ENCODE measurements around the gene CTBP1. TPM values are rescaled to one million over a fixed set of nuclear protein-coding genes. Genes with fewer than 3 reads are reported as not detected.

Gene CTBP1
- total and polyA plus RNA-seq, 9 of the 15 experiments (the other 6 are each of a cell fraction or from before 2014, with no cell fraction given) = 14.5 to 162 (median 68.2) TPM

DNA sequence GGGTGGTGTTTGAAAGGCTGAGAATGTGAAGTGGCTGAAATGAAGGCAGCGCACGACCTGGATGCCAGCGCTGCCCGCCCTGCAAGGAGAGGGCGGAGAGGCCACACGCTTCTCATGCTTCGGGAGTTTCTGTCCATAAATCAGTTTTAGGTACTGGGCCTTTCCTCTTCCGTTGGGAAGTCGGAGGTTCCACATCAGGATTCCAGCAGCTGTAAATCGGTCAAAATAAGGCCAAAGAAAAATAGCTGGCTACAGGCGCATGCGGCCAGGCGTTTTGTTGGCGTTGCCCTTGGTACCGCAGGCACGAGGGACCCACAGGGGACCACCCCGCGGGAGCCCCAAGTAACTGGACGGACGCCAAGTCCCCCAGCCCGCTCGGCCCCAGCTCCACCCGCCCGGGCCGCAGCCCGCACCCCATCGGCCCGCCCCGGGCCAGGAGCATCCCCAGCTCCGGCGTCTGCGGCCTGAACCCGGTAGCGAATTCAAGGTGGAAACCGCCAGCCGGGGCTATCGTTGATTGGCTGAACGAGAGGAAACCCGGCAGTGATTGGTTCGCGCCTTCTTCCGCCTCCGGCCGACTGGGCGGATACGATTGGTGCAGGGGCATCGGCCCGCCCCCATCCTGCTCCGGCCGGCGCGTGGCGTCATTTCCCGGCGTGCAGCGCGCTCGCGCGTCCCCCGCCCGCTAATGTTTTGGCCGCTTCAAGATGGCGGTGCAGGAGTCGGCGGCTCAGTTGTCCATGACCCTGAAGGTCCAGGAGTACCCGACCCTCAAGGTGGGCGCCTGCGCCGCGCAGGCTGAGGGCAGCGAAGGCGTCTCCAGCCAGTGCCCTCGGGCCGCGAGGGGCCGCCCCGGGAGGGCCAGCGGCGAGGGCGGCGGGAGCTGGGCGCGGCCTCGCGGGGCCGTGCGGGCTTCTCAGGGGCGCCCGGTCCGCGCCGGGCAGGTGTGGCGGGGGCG is 40.6 kb upstream of the CTBP1 start, which contains the start of gene MAEA (continued):
- TF ChIP-seq, protein P1, sequence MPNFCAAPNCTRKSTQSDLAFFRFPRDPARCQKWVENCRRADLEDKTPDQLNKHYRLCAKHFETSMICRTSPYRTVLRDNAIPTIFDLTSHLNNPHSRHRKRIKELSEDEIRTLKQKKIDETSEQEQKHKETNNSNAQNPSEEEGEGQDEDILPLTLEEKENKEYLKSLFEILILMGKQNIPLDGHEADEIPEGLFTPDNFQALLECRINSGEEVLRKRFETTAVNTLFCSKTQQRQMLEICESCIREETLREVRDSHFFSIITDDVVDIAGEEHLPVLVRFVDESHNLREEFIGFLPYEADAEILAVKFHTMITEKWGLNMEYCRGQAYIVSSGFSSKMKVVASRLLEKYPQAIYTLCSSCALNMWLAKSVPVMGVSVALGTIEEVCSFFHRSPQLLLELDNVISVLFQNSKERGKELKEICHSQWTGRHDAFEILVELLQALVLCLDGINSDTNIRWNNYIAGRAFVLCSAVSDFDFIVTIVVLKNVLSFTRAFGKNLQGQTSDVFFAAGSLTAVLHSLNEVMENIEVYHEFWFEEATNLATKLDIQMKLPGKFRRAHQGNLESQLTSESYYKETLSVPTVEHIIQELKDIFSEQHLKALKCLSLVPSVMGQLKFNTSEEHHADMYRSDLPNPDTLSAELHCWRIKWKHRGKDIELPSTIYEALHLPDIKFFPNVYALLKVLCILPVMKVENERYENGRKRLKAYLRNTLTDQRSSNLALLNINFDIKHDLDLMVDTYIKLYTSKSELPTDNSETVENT (CRISPR knock-in tag; IDR thresholded peaks at IDR 0.05) = no peak
- TF ChIP-seq CXXC5 (CRISPR knock-in tag; IDR thresholded peaks at IDR 0.05) = peak; percentile 82
- peak; percentile 65 to 72; a peak in 2 of 4 replicates for TF ChIP-seq NONO (IDR thresholded peaks at IDR 0.05; ENCODE audit: low read depth in 2 of 2, low read length in 1 of 2)
- TF ChIP-seq, protein P2, sequence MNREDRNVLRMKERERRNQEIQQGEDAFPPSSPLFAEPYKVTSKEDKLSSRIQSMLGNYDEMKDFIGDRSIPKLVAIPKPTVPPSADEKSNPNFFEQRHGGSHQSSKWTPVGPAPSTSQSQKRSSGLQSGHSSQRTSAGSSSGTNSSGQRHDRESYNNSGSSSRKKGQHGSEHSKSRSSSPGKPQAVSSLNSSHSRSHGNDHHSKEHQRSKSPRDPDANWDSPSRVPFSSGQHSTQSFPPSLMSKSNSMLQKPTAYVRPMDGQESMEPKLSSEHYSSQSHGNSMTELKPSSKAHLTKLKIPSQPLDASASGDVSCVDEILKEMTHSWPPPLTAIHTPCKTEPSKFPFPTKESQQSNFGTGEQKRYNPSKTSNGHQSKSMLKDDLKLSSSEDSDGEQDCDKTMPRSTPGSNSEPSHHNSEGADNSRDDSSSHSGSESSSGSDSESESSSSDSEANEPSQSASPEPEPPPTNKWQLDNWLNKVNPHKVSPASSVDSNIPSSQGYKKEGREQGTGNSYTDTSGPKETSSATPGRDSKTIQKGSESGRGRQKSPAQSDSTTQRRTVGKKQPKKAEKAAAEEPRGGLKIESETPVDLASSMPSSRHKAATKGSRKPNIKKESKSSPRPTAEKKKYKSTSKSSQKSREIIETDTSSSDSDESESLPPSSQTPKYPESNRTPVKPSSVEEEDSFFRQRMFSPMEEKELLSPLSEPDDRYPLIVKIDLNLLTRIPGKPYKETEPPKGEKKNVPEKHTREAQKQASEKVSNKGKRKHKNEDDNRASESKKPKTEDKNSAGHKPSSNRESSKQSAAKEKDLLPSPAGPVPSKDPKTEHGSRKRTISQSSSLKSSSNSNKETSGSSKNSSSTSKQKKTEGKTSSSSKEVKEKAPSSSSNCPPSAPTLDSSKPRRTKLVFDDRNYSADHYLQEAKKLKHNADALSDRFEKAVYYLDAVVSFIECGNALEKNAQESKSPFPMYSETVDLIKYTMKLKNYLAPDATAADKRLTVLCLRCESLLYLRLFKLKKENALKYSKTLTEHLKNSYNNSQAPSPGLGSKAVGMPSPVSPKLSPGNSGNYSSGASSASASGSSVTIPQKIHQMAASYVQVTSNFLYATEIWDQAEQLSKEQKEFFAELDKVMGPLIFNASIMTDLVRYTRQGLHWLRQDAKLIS (CRISPR knock-in tag; IDR thresholded peaks at IDR 0.05) = 0 out of 2 replicates have a peak, but pooled peaks have one; percentile 58
- no peak for TF ChIP-seq KLF13 (tag; IDR thresholded peaks at IDR 0.05; ENCODE audit: borderline replicate concordance, low read depth)
- no peak for TF ChIP-seq SIRT6 (IDR thresholded peaks at IDR 0.05; ENCODE audit: low read depth, low read length)
- TF ChIP-seq, protein P3, sequence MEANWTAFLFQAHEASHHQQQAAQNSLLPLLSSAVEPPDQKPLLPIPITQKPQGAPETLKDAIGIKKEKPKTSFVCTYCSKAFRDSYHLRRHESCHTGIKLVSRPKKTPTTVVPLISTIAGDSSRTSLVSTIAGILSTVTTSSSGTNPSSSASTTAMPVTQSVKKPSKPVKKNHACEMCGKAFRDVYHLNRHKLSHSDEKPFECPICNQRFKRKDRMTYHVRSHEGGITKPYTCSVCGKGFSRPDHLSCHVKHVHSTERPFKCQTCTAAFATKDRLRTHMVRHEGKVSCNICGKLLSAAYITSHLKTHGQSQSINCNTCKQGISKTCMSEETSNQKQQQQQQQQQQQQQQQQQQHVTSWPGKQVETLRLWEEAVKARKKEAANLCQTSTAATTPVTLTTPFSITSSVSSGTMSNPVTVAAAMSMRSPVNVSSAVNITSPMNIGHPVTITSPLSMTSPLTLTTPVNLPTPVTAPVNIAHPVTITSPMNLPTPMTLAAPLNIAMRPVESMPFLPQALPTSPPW (CRISPR knock-in tag; IDR thresholded peaks at IDR 0.05) = peak; percentile 70
- no peak for TF ChIP-seq KDM2B (CRISPR knock-in tag; IDR thresholded peaks at IDR 0.05)
- TF ChIP-seq YBX1 (IDR thresholded peaks at IDR 0.05) = no peak
- TF ChIP-seq SP1 (CRISPR knock-in tag; IDR thresholded peaks at IDR 0.05) = peak; percentile 83
- TF ChIP-seq ELF4 (CRISPR knock-in tag; IDR thresholded peaks at IDR 0.05) = peak; percentile 33; the same call in 1 of the 2 replicates
- TF ChIP-seq, protein P4, sequence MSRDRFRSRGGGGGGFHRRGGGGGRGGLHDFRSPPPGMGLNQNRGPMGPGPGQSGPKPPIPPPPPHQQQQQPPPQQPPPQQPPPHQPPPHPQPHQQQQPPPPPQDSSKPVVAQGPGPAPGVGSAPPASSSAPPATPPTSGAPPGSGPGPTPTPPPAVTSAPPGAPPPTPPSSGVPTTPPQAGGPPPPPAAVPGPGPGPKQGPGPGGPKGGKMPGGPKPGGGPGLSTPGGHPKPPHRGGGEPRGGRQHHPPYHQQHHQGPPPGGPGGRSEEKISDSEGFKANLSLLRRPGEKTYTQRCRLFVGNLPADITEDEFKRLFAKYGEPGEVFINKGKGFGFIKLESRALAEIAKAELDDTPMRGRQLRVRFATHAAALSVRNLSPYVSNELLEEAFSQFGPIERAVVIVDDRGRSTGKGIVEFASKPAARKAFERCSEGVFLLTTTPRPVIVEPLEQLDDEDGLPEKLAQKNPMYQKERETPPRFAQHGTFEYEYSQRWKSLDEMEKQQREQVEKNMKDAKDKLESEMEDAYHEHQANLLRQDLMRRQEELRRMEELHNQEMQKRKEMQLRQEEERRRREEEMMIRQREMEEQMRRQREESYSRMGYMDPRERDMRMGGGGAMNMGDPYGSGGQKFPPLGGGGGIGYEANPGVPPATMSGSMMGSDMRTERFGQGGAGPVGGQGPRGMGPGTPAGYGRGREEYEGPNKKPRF (IDR thresholded peaks at IDR 0.05; ENCODE audit: low read depth, low read length) = no peak
- TF ChIP-seq, protein P5, sequence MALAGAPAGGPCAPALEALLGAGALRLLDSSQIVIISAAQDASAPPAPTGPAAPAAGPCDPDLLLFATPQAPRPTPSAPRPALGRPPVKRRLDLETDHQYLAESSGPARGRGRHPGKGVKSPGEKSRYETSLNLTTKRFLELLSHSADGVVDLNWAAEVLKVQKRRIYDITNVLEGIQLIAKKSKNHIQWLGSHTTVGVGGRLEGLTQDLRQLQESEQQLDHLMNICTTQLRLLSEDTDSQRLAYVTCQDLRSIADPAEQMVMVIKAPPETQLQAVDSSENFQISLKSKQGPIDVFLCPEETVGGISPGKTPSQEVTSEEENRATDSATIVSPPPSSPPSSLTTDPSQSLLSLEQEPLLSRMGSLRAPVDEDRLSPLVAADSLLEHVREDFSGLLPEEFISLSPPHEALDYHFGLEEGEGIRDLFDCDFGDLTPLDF (CRISPR knock-in tag; IDR thresholded peaks at IDR 0.05) = peak; percentile 35; the same call in 1 of the 2 replicates
- TF ChIP-seq ZNF146 (CRISPR knock-in tag; IDR thresholded peaks at IDR 0.05; ENCODE audit: unreplicated experiment) = no peak

Measured in K562 (cell line).